Large intestine (tissue), 3 donors: ENCODE measurements around the gene CHAC1. TPM values are rescaled to one million over a fixed set of nuclear protein-coding genes. Genes with fewer than 3 reads are reported as not detected.

ENCODE experiments used
- DNase-seq, 2 donors: peaks; one replicate each; pipeline versions ENCODE4 v3.0.0 to v3.0.0-alpha.2; 2013
- H3K27ac ChIP-seq: one replicate; pipeline ENCODE4 v1.5.1; 2013; ENCODE audit warnings: low read length
- H3K27me3 ChIP-seq: 2 replicates; pipeline ENCODE4 v1.6.1; 2013; ENCODE audit warnings: low read length; ENCODE audit not compliant: control insufficient read depth, insufficient read depth
- H3K36me3 ChIP-seq: 2 replicates; pipeline ENCODE4 v1.6.1; 2013; ENCODE audit warnings: low read length; ENCODE audit not compliant: control insufficient read depth, insufficient read depth
- H3K4me1 ChIP-seq: one replicate; pipeline ENCODE4 v1.6.1; 2013; ENCODE audit warnings: low read length; ENCODE audit not compliant: control insufficient read depth, insufficient read depth
- H3K4me3 ChIP-seq: one replicate; pipeline ENCODE4 v1.5.1; 2013; ENCODE audit warnings: low read length
- H3K9me3 ChIP-seq: one replicate; pipeline ENCODE4 v1.6.1; 2013; ENCODE audit warnings: mild to moderate bottlenecking, low read depth, low read length, moderate library complexity; ENCODE audit not compliant: control insufficient read depth
- WGBS: methylation state at CpG from one replicate; pipeline ENCODE4 v1.1.5; 2013; ENCODE audit warnings: low lambda C conversion rate; ENCODE audit not compliant: insufficient coverage; 5-methylcytosine and 5-hydroxymethylcytosine counted together
- polyA plus RNA-seq: library from polyadenylated mRNA; unstranded; fragments of 120-200 nt; gene quantifications from one replicate; pipeline ENCODE4 v1.2.1, GENCODE V29; 2013

CHAC1 gene
- polyA plus RNA-seq, 1 donor = 1.4 TPM

- H3K27ac ChIP-seq = no peak overlapping the region
- WGBS = no CpG with 5 or more reads among the region's 6 CpGs
- no peak overlapping the region for H3K4me3 ChIP-seq
- DNase-seq = no peak
- peaks cover 37% of the 10 kb centered on the region for H3K4me1 ChIP-seq
- no peaks in the 10 kb centered on the region for H3K36me3 ChIP-seq
- H3K27me3 ChIP-seq = no peaks in the 10 kb centered on the region
- H3K9me3 ChIP-seq = no peaks in the 10 kb centered on the region
Observed at GRCh38 chr15:40912478-40912877, 40.8 kb upstream of the CHAC1 start.

- DNase-seq = no peak
- Histone ChIP-seq H3K4me3 (no peak overlapping the region), H3K27me3 (no peaks in the 10 kb centered on the region), H3K27ac (no peak overlapping the region), H3K36me3 (no peaks in the 10 kb centered on the region), H3K4me1 (peaks cover 35% of the 10 kb centered on the region), H3K9me3 (no peaks in the 10 kb centered on the region)
- WGBS = no CpG with 5 or more reads among the region's 12 CpGs
Observed at GRCh38 chr15:40914013-40914412, 39.3 kb upstream of the CHAC1 start.

GRCh38 chr15:40914486-40914885 is 38.8 kb upstream of the CHAC1 start:
- DNase-seq = no peak
- Histone ChIP-seq H3K9me3 (no peaks in the 10 kb centered on the region), H3K4me3 (no peak overlapping the region), H3K27ac (no peak overlapping the region), H3K36me3 (no peaks in the 10 kb centered on the region), H3K4me1 (peaks cover 36% of the 10 kb centered on the region), H3K27me3 (no peaks in the 10 kb centered on the region)
- WGBS = no CpG with 5 or more reads among the region's 8 CpGs

- H3K27ac ChIP-seq = no peak overlapping the region
- no peaks in the 10 kb centered on the region for H3K27me3 ChIP-seq
- H3K9me3 ChIP-seq = no peaks in the 10 kb centered on the region
- DNase-seq = no peak
- H3K36me3 ChIP-seq = no peaks in the 10 kb centered on the region
- H3K4me1 ChIP-seq = peaks cover 32% of the 10 kb centered on the region
- WGBS = no CpG with 5 or more reads among the region's 12 CpGs
- no peak overlapping the region for H3K4me3 ChIP-seq
Observed at GRCh38 chr15:40915116-40915661, 38.1 kb upstream of the CHAC1 start.

- Histone ChIP-seq H3K27ac (no peak overlapping the region), H3K9me3 (no peaks in the 10 kb centered on the region), H3K27me3 (no peaks in the 10 kb centered on the region), H3K36me3 (no peaks in the 10 kb centered on the region), H3K4me1 (peaks cover 31% of the 10 kb centered on the region), H3K4me3 (no peak overlapping the region)
- no CpG with 5 or more reads among the region's 6 CpGs for WGBS
- no peak for DNase-seq
Observed at GRCh38 chr15:40915679-40916078, 37.6 kb upstream of the CHAC1 start.

GRCh38 chr15:40917585-40917984 is 35.7 kb upstream of the CHAC1 start:
- H3K4me1 ChIP-seq = peaks cover 50% of the 10 kb centered on the region
- H3K4me3 ChIP-seq = no peak overlapping the region
- no peaks in the 10 kb centered on the region for H3K27me3 ChIP-seq
- WGBS = no CpG with 5 or more reads among the region's 11 CpGs
- H3K27ac ChIP-seq = peak overlapping the region; percentile 39
- H3K9me3 ChIP-seq = no peaks in the 10 kb centered on the region
- H3K36me3 ChIP-seq = no peaks in the 10 kb centered on the region
- DNase-seq = no peak

GRCh38 chr15:40918146-40918798 is 35.0 kb upstream of the CHAC1 start:
- no CpG with 5 or more reads among the region's 15 CpGs for WGBS
- no peaks in the 10 kb centered on the region for H3K36me3 ChIP-seq
- no peak overlapping the region for H3K4me3 ChIP-seq
- DNase-seq = no peak
- H3K9me3 ChIP-seq = no peaks in the 10 kb centered on the region
- H3K4me1 ChIP-seq = peaks cover 57% of the 10 kb centered on the region
- H3K27ac ChIP-seq = peak overlapping the region; percentile 39
- no peaks in the 10 kb centered on the region for H3K27me3 ChIP-seq

- H3K36me3 ChIP-seq = no peaks in the 10 kb centered on the region
- no peaks in the 10 kb centered on the region for H3K27me3 ChIP-seq
- DNase-seq = no peak
- WGBS = no CpG with 5 or more reads among the region's 19 CpGs
- H3K9me3 ChIP-seq = no peaks in the 10 kb centered on the region
- peak overlapping the region; percentile 39 for H3K27ac ChIP-seq
- H3K4me1 ChIP-seq = peaks cover 58% of the 10 kb centered on the region
- H3K4me3 ChIP-seq = no peak overlapping the region
Observed at GRCh38 chr15:40918799-40919392, 34.4 kb upstream of the CHAC1 start.

GRCh38 chr15:40921949-40922607 is 31.2 kb upstream of the CHAC1 start:
- no CpG with 5 or more reads among the region's 5 CpGs for WGBS
- peaks cover 2% of the 10 kb centered on the region for H3K9me3 ChIP-seq
- peak overlapping the region; percentile 82 for H3K27ac ChIP-seq
- H3K4me3 ChIP-seq = no peak overlapping the region
- H3K4me1 ChIP-seq = peaks cover 67% of the 10 kb centered on the region
- H3K27me3 ChIP-seq = peaks cover 22% of the 10 kb centered on the region
- no peaks in the 10 kb centered on the region for H3K36me3 ChIP-seq
- peak; percentile 86 to 90 for DNase-seq

GRCh38 chr15:40922608-40923005 is 30.7 kb upstream of the CHAC1 start:
- Histone ChIP-seq H3K4me3 (no peak overlapping the region), H3K9me3 (peaks cover 6% of the 10 kb centered on the region), H3K36me3 (no peaks in the 10 kb centered on the region), H3K4me1 (peaks cover 71% of the 10 kb centered on the region), H3K27me3 (peaks cover 28% of the 10 kb centered on the region), H3K27ac (peak overlapping the region; percentile 82)
- no CpG with 5 or more reads among the region's 10 CpGs for WGBS
- peak in 1 of 2 donors; percentile 83 for DNase-seq
